KMS-11 (cell line): ENCODE results near the gene ZNF232.

Experiments
- H2AFZ ChIP-seq: fragments of 200-600 bp; sonication (generic); 2 replicates; pipeline ENCODE4 v1.6.1; 2016; ENCODE audit warnings: antibody characterized with exemption, mixed run types, low read depth
- H3K27ac ChIP-seq: fragments of 200-600 bp; sonication (generic); 2 replicates; pipeline ENCODE4 v1.6.1; 2016; ENCODE audit warnings: mild to moderate bottlenecking, mixed run types
- H3K27me3 ChIP-seq: fragments of 200-600 bp; sonication (generic); 2 replicates; pipeline ENCODE4 v1.6.1; 2017; ENCODE audit warnings: mild to moderate bottlenecking, low read depth, mixed run types, moderate library complexity; ENCODE audit not compliant: insufficient read depth
- H3K36me3 ChIP-seq: fragments of 200-600 bp; sonication (generic); 2 replicates; pipeline ENCODE4 v1.6.1; 2017; ENCODE audit warnings: mild to moderate bottlenecking, mixed run types; ENCODE audit not compliant: insufficient read depth
- H3K4me1 ChIP-seq: fragments of 200-600 bp; sonication (generic); 2 replicates; pipeline ENCODE4 v1.6.1; 2016; ENCODE audit warnings: mild to moderate bottlenecking, low read depth, mixed run types; ENCODE audit not compliant: poor library complexity, severe bottlenecking
- H3K4me2 ChIP-seq: fragments of 200-600 bp; sonication (generic); 2 replicates; pipeline ENCODE4 v1.7.0; 2016; ENCODE audit warnings: mild to moderate bottlenecking, mixed run types
- H3K4me3 ChIP-seq: fragments of 200-600 bp; sonication (generic); IDR thresholded peaks from 2 replicates; pipeline ENCODE4 v1.6.1; 2017; ENCODE audit warnings: low read depth, low read length, mixed read lengths; ENCODE audit not compliant: insufficient read depth
- H3K79me2 ChIP-seq: fragments of 200-600 bp; sonication (generic); 2 replicates; pipeline ENCODE4 v1.6.1; 2016; ENCODE audit warnings: low read depth, mixed run types; ENCODE audit not compliant: insufficient read depth
- H3K9ac ChIP-seq: fragments of 200-600 bp; sonication (generic); 2 replicates; pipeline ENCODE4 v1.6.1; 2016; ENCODE audit warnings: mild to moderate bottlenecking, mixed run types
- H4K20me1 ChIP-seq: fragments of 200-600 bp; sonication (generic); 2 replicates; pipeline ENCODE4 v1.6.1; 2016; ENCODE audit warnings: mild to moderate bottlenecking, mixed run types; ENCODE audit not compliant: insufficient read depth
- CTCF ChIP-seq: fragments of 200-600 bp; sonication (generic); conservative IDR thresholded peaks from 2 replicates; pipeline ENCODE4 v1.6.1; 2017; ENCODE audit warnings: low read depth, mild to moderate bottlenecking, antibody characterized with exemption, low read length, moderate library complexity, mixed read lengths

Gene ZNF232

GRCh38 chr17:5120036-5120435 lies 8.4 kb upstream of the ZNF232 start:
- no peak for TF ChIP-seq CTCF
- Histone ChIP-seq H3K79me2 (no peaks in the 10 kb centered on the region), H3K27me3 (no peaks in the 10 kb centered on the region), H3K4me3 (no peak overlapping the region), H3K36me3 (no peaks in the 10 kb centered on the region), H3K4me2 (no peak overlapping the region), H2AFZ (no peak overlapping the region), H3K4me1 (no peaks in the 10 kb centered on the region), H3K9ac (no peak overlapping the region), H4K20me1 (no peaks in the 10 kb centered on the region), H3K27ac (no peak overlapping the region)

GRCh38 chr17:5118219-5118618 lies 6.5 kb upstream of the ZNF232 start:
- H2AFZ ChIP-seq = no peak overlapping the region
- no peaks in the 10 kb centered on the region for H3K36me3 ChIP-seq
- H3K27ac ChIP-seq = no peak overlapping the region
- H4K20me1 ChIP-seq = no peaks in the 10 kb centered on the region
- H3K4me2 ChIP-seq = no peak overlapping the region
- H3K27me3 ChIP-seq = no peaks in the 10 kb centered on the region
- H3K9ac ChIP-seq = no peak overlapping the region
- no peak overlapping the region for H3K4me3 ChIP-seq
- H3K4me1 ChIP-seq = no peaks in the 10 kb centered on the region
- no peak for TF ChIP-seq CTCF
- H3K79me2 ChIP-seq = no peaks in the 10 kb centered on the region

GRCh38 chr17:5115673-5116651 lies 4.3 kb upstream of the ZNF232 start, which contains the start of gene USP6:
TSS of gene USP6 (plus strand) at chr17:5116032. CDS start at chr17:5130368, 14,336 bp downstream.
- H3K9ac ChIP-seq = no peak within 1 kb of the TSS

GRCh38 chr17:5110816-5111215 lies 862 bp downstream of the ZNF232 start:
- no peaks in the 10 kb centered on the region for H3K36me3 ChIP-seq
- H3K4me2 ChIP-seq = peak overlapping the region; percentile 29; the same call in 1 of the 2 replicates
- H3K4me1 ChIP-seq = no peaks in the 10 kb centered on the region
- H3K79me2 ChIP-seq = no peaks in the 10 kb centered on the region
- no peak overlapping the region for H2AFZ ChIP-seq
- H3K27me3 ChIP-seq = no peaks in the 10 kb centered on the region
- no peak for TF ChIP-seq CTCF
- H3K4me3 ChIP-seq = no peak overlapping the region
- H4K20me1 ChIP-seq = no peaks in the 10 kb centered on the region
- no peak overlapping the region for H3K9ac ChIP-seq
- no peak overlapping the region for H3K27ac ChIP-seq

More at GRCh38 chr17:5115673-5116651, 4.3 kb upstream of the ZNF232 start, which contains the start of gene USP6:
- Histone ChIP-seq H3K4me1 (no peaks in the 10 kb centered on the region), H4K20me1 (no peaks in the 10 kb centered on the region), H3K4me3 (no peak within 1 kb of the TSS), H2AFZ (no peak within 1 kb of the TSS), H3K79me2 (no peaks in the 10 kb centered on the region), H3K27me3 (no peaks in the 10 kb centered on the region), H3K27ac (no peak within 1 kb of the TSS), H3K4me2 (no peak within 1 kb of the TSS), H3K36me3 (no peaks in the 10 kb centered on the region)
- TF ChIP-seq CTCF = no peak
